ENCODE results near the gene TGFBRAP1.

Gene TGFBRAP1

GRCh38 chr2:105254531-105255210, 74.9 kb downstream of the TGFBRAP1 start:
- TF ChIP-seq GATA3 (IDR thresholded peaks at IDR 0.05; ENCODE audit: low read depth, low read length) (no peak), GATA2 (IDR thresholded peaks at IDR 0.05; ENCODE audit: low read depth, low read length) (no peak)

- TF ChIP-seq GATA3 (IDR thresholded peaks at IDR 0.05; ENCODE audit: low read depth, low read length), result no peak
- TF ChIP-seq GATA2 (IDR thresholded peaks at IDR 0.05; ENCODE audit: low read depth, low read length), result no peak
Measured at GRCh38 chr2:105252271-105252670, 77.3 kb downstream of the TGFBRAP1 start.

GRCh38 chr2:105249891-105250290, 79.6 kb downstream of the TGFBRAP1 start:
- TF ChIP-seq GATA3 (IDR thresholded peaks at IDR 0.05; ENCODE audit: low read depth, low read length), result no peak
- TF ChIP-seq GATA2 (IDR thresholded peaks at IDR 0.05; ENCODE audit: low read depth, low read length), result no peak

GRCh38 chr2:105249181-105249580, 80.4 kb downstream of the TGFBRAP1 start:
- TF ChIP-seq GATA3 (IDR thresholded peaks at IDR 0.05; ENCODE audit: low read depth, low read length) (no peak), GATA2 (IDR thresholded peaks at IDR 0.05; ENCODE audit: low read depth, low read length) (no peak)

GRCh38 chr2:105248316-105249070, 81.0 kb downstream of the TGFBRAP1 start:
- TF ChIP-seq GATA2 (IDR thresholded peaks at IDR 0.05; ENCODE audit: low read depth, low read length) (peak; percentile 32), GATA3 (IDR thresholded peaks at IDR 0.05; ENCODE audit: low read depth, low read length) (no peak)

GRCh38 chr2:105244451-105244850, 85.1 kb downstream of the TGFBRAP1 start:
- TF ChIP-seq GATA2 (IDR thresholded peaks at IDR 0.05; ENCODE audit: low read depth, low read length) (no peak), GATA3 (IDR thresholded peaks at IDR 0.05; ENCODE audit: low read depth, low read length) (no peak)

- no peak for TF ChIP-seq GATA2 (IDR thresholded peaks at IDR 0.05; ENCODE audit: low read depth, low read length)
- no peak for TF ChIP-seq GATA3 (IDR thresholded peaks at IDR 0.05; ENCODE audit: low read depth, low read length)
Measured at GRCh38 chr2:105243961-105244360, 85.6 kb downstream of the TGFBRAP1 start.

- TF ChIP-seq GATA2 (IDR thresholded peaks at IDR 0.05; ENCODE audit: low read depth, low read length) (no peak), GATA3 (IDR thresholded peaks at IDR 0.05; ENCODE audit: low read depth, low read length) (no peak)
Measured at GRCh38 chr2:105242286-105242993, 87.1 kb downstream of the TGFBRAP1 start.

GRCh38 chr2:105241443-105241842, 88.1 kb downstream of the TGFBRAP1 start, which contains the start of gene GPR45:
Gene GPR45 (plus strand): TSS chr2:105241743. CDS start chr2:105241859, 116 bp downstream.
- TF ChIP-seq GATA2 (IDR thresholded peaks at IDR 0.05; ENCODE audit: low read depth, low read length), result no peak

GRCh38 chr2:105239924-105240323, 89.6 kb downstream of the TGFBRAP1 start:
- TF ChIP-seq GATA3 (IDR thresholded peaks at IDR 0.05; ENCODE audit: low read depth, low read length) (no peak), GATA2 (IDR thresholded peaks at IDR 0.05; ENCODE audit: low read depth, low read length) (no peak)

- TF ChIP-seq GATA3 (IDR thresholded peaks at IDR 0.05; ENCODE audit: low read depth, low read length) (no peak), GATA2 (IDR thresholded peaks at IDR 0.05; ENCODE audit: low read depth, low read length) (no peak)
Measured at GRCh38 chr2:105238664-105239240, 90.8 kb downstream of the TGFBRAP1 start.

- no peak for TF ChIP-seq GATA3 (IDR thresholded peaks at IDR 0.05; ENCODE audit: low read depth, low read length)
- TF ChIP-seq GATA2 (IDR thresholded peaks at IDR 0.05; ENCODE audit: low read depth, low read length), result no peak
Measured at GRCh38 chr2:105237045-105237765, 92.3 kb downstream of the TGFBRAP1 start.

- TF ChIP-seq GATA2 (IDR thresholded peaks at IDR 0.05; ENCODE audit: low read depth, low read length), result no peak
- TF ChIP-seq GATA3 (IDR thresholded peaks at IDR 0.05; ENCODE audit: low read depth, low read length), result no peak
Measured at GRCh38 chr2:105236060-105236424, 93.5 kb downstream of the TGFBRAP1 start.
